Fibroblast of lung (primary cell): ENCODE measurements around the gene PRMT5. TPM values are rescaled to one million over a fixed set of nuclear protein-coding genes. Genes with fewer than 3 reads are reported as not detected.

Experiments used
- DNase-seq, 2 donors: peaks; one replicate each; pipeline versions ENCODE4 v3.0.0 to v3.0.0-alpha.2; 2010; ENCODE audit warnings: low read depth in 2 of 2
- H2AFZ ChIP-seq: 2 replicates; pipeline ENCODE4 v1.5.1; 2012; ENCODE audit warnings: low read length, control low read depth, inconsistent platforms
- H3K27ac ChIP-seq: 2 replicates; pipeline ENCODE4 v1.5.1; 2011; ENCODE audit warnings: low read length, control low read depth; ENCODE audit not compliant: insufficient read depth
- H3K27me3 ChIP-seq: 2 replicates; pipeline ENCODE4 v1.5.1; 2011; ENCODE audit warnings: mild to moderate bottlenecking, low read length; ENCODE audit not compliant: control insufficient read depth, insufficient read depth
- H3K36me3 ChIP-seq: 2 replicates; pipeline ENCODE4 v1.5.1; 2011; ENCODE audit warnings: low read length; ENCODE audit not compliant: control insufficient read depth, insufficient read depth
- H3K4me1 ChIP-seq: 2 replicates; pipeline ENCODE4 v1.5.1; 2011; ENCODE audit warnings: low read length; ENCODE audit not compliant: control insufficient read depth, insufficient read depth; ENCODE audit errors: extremely low read depth
- H3K4me2 ChIP-seq: 2 replicates; pipeline ENCODE4 v1.5.1; 2011; ENCODE audit warnings: low read length, control low read depth; ENCODE audit not compliant: insufficient read depth; ENCODE audit errors: extremely low read depth
- H3K4me3 ChIP-seq, 4 experiments: fragments of 200-600 bp in 1 of 4; sonication (generic) in 1 of 4; replicated peaks in 1 of 4; 2 replicates each; pipeline ENCODE4 v1.5.1; 2011 to 2016; ENCODE audit warnings: low read length in 4 of 4, low read depth in 3 of 4, mild to moderate bottlenecking in 3 of 4, control low read depth in 2 of 4, inconsistent platforms in 1 of 4, mixed read lengths in 1 of 4; ENCODE audit not compliant: insufficient read depth in 1 of 4; ENCODE audit errors: control extremely low read depth in 1 of 4
- H3K79me2 ChIP-seq: 2 replicates; pipeline ENCODE4 v1.5.1; 2012; ENCODE audit warnings: mild to moderate bottlenecking, low read length, inconsistent platforms; ENCODE audit not compliant: control insufficient read depth, insufficient read depth
- H3K9ac ChIP-seq: 2 replicates; pipeline ENCODE4 v1.5.1; 2011; ENCODE audit warnings: mild to moderate bottlenecking, low read length, control low read depth; ENCODE audit not compliant: insufficient read depth
- H3K9me3 ChIP-seq: 2 replicates; pipeline ENCODE4 v1.5.1; 2012; ENCODE audit warnings: low read depth, low read length; ENCODE audit not compliant: control insufficient read depth, insufficient read depth
- H4K20me1 ChIP-seq: 2 replicates; pipeline ENCODE4 v1.5.1; 2011; ENCODE audit warnings: low read length; ENCODE audit not compliant: control insufficient read depth, insufficient read depth; ENCODE audit errors: extremely low read depth
- EZH2 ChIP-seq: IDR thresholded peaks from 2 replicates; pipeline ENCODE4 v1.5.1; 2012; ENCODE audit warnings: low read length, control low read depth, mild to moderate bottlenecking; ENCODE audit errors: missing control alignments
- polyA plus RNA-seq, 2 donors: library from polyadenylated mRNA; depleted of rRNA in 1 of 2; stranded (reverse) in 1 of 2; unstranded in 1 of 2; fragments of >200 nt; gene quantifications; 2 replicates each; pipeline ENCODE4 v1.2.1, GENCODE V29; 2011 to 2012; ENCODE audit warnings: missing spikeins in 1 of 2
- total RNA-seq: library from RNA; depleted of rRNA; stranded (reverse); fragments of >200 nt; gene quantifications from 2 replicates; pipeline ENCODE4 v1.2.1, GENCODE V29; 2014
- TF ChIP-seq, protein P1 (sequence below), 2 donors: IDR thresholded peaks in 1 of 2; conservative IDR thresholded peaks in 1 of 2; 1 replicate in 1 of 2; 2 replicates in 1 of 2; pipeline ENCODE4 v1.5.1; 2011 to 2012; ENCODE audit warnings: low read length in 2 of 2, control low read depth in 1 of 2, inconsistent platforms in 1 of 2, low read depth in 1 of 2, mild to moderate bottlenecking in 1 of 2

The PRMT5 gene
- total and polyA plus RNA-seq, 2 donors (not counting 1 experiment from before 2014, with no cell fraction given): 54.8 to 91.7 TPM

GRCh38 chr14:22887260-22887989 is 41.8 kb downstream of the PRMT5 start:
- Histone ChIP-seq H3K4me2 (peak overlapping the region; percentile 38), H2AFZ (peak overlapping the region; percentile 13), H3K27me3 (no peaks in the 10 kb centered on the region), H3K36me3 (no peaks in the 10 kb centered on the region), H3K9me3 (no peaks in the 10 kb centered on the region), H3K79me2 (no peaks in the 10 kb centered on the region), H3K4me3 (peak overlapping the region; percentile 15 to 79 (median 41)), H3K27ac (peak overlapping the region; percentile 1), H3K4me1 (peaks cover 5% of the 10 kb centered on the region), H3K9ac (peak overlapping the region; percentile 51), H4K20me1 (no peaks in the 10 kb centered on the region)
- DNase-seq: peak; percentile 79 to 90
- TF ChIP-seq EZH2: no peak
- TF ChIP-seq, protein P1, sequence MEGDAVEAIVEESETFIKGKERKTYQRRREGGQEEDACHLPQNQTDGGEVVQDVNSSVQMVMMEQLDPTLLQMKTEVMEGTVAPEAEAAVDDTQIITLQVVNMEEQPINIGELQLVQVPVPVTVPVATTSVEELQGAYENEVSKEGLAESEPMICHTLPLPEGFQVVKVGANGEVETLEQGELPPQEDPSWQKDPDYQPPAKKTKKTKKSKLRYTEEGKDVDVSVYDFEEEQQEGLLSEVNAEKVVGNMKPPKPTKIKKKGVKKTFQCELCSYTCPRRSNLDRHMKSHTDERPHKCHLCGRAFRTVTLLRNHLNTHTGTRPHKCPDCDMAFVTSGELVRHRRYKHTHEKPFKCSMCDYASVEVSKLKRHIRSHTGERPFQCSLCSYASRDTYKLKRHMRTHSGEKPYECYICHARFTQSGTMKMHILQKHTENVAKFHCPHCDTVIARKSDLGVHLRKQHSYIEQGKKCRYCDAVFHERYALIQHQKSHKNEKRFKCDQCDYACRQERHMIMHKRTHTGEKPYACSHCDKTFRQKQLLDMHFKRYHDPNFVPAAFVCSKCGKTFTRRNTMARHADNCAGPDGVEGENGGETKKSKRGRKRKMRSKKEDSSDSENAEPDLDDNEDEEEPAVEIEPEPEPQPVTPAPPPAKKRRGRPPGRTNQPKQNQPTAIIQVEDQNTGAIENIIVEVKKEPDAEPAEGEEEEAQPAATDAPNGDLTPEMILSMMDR (conservative IDR thresholded peaks at IDR 0.05 in 1 of 2, IDR thresholded peaks at IDR 0.05 in 1 of 2; ENCODE audit: low read depth in 1 of 2, low read length in 2 of 2): no peak

DNA sequence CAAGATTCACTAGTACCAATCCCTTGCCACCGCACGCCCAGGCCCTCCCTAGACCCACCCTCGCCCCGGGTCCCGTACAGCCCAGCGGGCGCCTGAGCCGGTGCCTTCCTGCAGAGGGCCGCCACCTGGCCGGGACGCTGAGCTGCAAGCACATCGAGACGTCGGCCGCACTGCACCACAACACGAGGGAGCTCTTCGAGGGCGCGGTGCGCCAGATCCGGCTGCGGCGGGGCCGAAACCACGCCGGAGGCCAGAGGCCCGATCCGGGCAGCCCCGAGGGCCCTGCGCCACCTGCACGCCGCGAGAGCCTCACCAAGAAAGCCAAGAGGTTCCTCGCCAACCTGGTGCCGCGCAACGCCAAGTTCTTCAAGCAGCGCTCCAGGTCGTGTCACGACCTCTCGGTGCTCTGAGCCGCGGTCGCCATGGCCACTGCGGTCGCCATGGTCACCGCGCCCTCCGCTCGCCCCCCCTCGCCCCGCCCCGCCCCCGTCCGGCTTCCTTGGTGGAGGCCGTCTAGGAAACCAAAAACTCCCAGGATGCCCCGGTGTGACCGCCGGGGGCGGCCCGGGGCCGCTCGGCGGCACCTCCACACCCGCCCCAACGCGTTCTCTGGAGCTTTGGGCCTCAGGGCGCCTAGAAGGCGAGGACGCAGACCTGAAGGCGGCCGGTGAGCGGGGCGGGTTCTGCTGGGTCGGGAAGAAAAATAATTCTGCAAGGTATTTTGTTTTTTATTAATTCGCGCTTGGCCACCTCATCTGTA is 42.5 kb downstream of the PRMT5 start:
- TF ChIP-seq, protein P1 (conservative IDR thresholded peaks at IDR 0.05 in 1 of 2, IDR thresholded peaks at IDR 0.05 in 1 of 2; ENCODE audit: low read depth in 1 of 2, low read length in 2 of 2): no peak
- TF ChIP-seq EZH2: no peak
- H3K79me2 ChIP-seq: no peaks in the 10 kb centered on the region
- peaks cover 7% of the 10 kb centered on the region for H3K4me1 ChIP-seq
- H3K27me3 ChIP-seq: no peaks in the 10 kb centered on the region
- H3K27ac ChIP-seq: peak overlapping the region; percentile 1
- H3K4me2 ChIP-seq: peak overlapping the region; percentile 38
- no peaks in the 10 kb centered on the region for H4K20me1 ChIP-seq
- H3K4me3 ChIP-seq: peak overlapping the region; percentile 15 to 79 (median 54)
- H3K36me3 ChIP-seq: no peaks in the 10 kb centered on the region
- peak overlapping the region; percentile 79 for H2AFZ ChIP-seq
- H3K9ac ChIP-seq: peak overlapping the region; percentile 51
- H3K9me3 ChIP-seq: no peaks in the 10 kb centered on the region
- DNase-seq: peak; percentile 61 to 65

DNA sequence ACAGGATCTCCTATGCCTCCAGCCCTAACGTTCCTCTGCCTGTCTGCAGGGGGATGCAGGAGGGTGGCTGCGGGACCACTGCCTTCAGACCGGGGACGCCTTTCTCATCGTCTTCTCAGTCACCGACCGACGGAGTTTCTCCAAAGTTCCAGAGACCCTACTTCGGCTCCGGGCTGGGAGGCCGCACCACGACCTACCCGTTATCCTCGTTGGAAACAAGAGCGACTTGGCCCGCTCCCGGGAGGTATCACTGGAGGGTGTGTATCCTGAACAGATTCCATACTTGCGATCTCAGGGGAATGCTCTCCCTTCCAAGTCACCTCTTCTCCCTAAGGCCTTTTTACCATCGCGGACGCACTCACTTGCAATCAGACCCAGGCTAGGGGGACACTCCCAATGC is 43.2 kb downstream of the PRMT5 start:
- Histone ChIP-seq H4K20me1 (no peaks in the 10 kb centered on the region), H3K9me3 (no peaks in the 10 kb centered on the region), H3K4me1 (peaks cover 7% of the 10 kb centered on the region), H3K9ac (no peak overlapping the region), H3K27ac (no peak overlapping the region), H3K4me3 (peak overlapping the region in 1 of 4 experiments; percentile 30), H2AFZ (peak overlapping the region; percentile 79), H3K27me3 (no peaks in the 10 kb centered on the region), H3K4me2 (no peak overlapping the region), H3K36me3 (no peaks in the 10 kb centered on the region), H3K79me2 (no peaks in the 10 kb centered on the region)
- TF ChIP-seq, protein P1 (conservative IDR thresholded peaks at IDR 0.05 in 1 of 2, IDR thresholded peaks at IDR 0.05 in 1 of 2; ENCODE audit: low read depth in 1 of 2, low read length in 2 of 2): no peak
- TF ChIP-seq EZH2: no peak
- DNase-seq: no peak
